NCI-H2171 (cell line): ENCODE measurements around the gene GUCY1A2.
A peak's percentile ranks its signal among the peaks of the same experiment; 100 is the strongest.
"Not testable (repeated sequence)": the region's sequence is repeated elsewhere in the genome, so short reads cannot be mapped to it uniquely, and the experiment has no call there.

ENCODE experiments used
- DNase-seq: peaks from one replicate; lab custom pipeline; 2025; lab: John Stamatoyannopoulos, UW

GUCY1A2 gene, protein sequence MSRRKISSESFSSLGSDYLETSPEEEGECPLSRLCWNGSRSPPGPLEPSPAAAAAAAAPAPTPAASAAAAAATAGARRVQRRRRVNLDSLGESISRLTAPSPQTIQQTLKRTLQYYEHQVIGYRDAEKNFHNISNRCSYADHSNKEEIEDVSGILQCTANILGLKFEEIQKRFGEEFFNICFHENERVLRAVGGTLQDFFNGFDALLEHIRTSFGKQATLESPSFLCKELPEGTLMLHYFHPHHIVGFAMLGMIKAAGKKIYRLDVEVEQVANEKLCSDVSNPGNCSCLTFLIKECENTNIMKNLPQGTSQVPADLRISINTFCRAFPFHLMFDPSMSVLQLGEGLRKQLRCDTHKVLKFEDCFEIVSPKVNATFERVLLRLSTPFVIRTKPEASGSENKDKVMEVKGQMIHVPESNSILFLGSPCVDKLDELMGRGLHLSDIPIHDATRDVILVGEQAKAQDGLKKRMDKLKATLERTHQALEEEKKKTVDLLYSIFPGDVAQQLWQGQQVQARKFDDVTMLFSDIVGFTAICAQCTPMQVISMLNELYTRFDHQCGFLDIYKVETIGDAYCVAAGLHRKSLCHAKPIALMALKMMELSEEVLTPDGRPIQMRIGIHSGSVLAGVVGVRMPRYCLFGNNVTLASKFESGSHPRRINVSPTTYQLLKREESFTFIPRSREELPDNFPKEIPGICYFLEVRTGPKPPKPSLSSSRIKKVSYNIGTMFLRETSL

DNA sequence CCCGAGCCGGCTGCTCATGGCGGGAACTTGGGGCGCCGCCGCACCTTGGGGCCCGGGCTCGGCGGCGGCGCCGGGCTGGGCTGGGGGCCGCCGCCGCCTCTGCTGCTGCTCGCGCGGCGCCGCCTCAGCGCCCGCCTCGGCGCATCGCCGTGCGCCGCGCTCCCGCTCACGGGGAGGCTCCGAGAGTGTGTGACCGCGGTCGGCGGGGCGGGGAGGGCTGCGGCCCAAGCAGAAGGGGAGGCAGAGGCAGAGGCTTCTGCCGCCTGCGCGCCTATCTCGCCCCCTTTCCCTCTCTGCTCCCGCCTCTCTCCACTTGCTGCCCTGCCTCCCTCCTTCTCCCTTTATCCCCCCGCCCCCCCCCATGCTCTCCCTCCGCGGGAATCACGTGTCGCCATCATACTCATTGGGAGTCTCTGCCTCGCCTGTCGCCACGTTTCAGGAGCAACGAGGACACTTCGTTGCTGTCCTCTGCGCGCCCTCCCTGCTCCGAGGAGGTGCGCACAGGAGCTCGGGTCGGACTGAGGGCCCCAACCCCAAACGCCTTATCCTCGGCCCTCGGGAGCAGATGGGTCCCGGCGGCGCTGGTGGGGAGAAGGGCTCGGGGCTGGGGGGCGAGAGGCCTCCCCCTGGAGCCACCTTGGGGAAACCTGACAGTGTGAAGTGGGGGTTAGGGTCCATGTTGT is at the start of gene GUCY1A2:
GUCY1A2 (minus strand) TSS at position 258 of the 683 bp plus-strand sequence. CDS start 421 bp downstream, outside the sequence.
- peak; percentile 46 for DNase-seq

- no peak for DNase-seq
These were observed 36.1 kb upstream of the GUCY1A2 start for GRCh38 chr11:107054391-107054790.

DNA sequence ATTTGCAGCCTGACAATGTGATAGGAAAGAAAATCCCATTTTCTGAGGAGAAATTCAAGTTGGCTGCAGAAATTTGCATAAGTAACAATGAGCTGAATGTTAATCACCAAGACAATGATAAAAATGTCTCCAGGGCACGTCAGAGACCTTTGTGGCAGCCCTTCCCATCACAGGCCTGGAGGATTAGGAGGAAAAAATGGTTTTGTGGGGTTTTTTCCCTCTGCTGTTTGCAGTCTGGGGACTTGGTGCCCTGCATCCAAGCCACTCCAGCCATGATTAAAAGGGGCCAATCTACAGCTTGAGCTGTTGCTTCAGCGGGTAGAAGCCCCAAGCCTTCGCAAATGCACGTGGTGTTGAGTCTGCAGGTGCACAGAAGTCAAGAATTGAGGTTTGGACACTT is 33.1 kb upstream of the GUCY1A2 start:
- DNase-seq, result not testable (repeated sequence)

DNA sequence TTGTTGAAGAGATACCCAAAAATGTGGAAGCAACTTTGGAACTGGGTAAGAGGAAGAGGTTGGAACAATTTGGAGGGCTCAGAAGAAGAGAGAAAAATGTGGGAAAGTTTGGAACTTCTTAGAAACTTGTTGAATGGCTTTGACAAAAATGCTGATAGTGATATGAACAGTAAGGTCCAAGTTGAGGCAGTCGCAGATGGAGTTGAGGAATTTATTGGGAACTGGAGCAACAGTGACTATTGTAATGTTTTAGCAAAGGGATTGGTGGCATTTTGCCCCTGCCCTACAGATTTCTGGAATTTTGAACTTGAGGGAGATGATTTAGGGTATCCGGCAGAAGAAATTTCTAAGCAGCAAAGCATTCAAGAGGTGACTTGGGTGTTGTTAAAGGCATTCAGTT is 32.6 kb upstream of the GUCY1A2 start:
- DNase-seq, result not testable (repeated sequence)

GRCh38 chr11:107050121-107050520 is 31.8 kb upstream of the GUCY1A2 start:
- no peak for DNase-seq

DNA sequence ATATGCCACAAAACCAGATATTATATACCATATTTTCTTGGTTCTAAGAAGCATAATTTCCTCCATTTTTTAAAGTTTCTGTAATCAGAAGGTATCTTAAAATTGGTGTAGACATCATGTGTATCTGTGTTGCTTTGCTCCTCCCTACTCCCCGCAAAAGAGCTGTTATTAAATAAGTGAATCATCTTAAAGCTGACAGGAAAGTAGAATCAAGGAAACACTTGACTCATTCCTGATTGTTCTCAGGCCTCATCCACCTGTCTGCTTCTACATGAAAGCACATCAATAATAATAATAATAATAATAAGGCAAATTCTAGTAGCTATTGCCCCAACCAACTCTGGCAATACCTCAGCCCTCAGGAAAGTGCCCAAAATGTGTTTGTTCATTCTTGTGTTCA is 26.2 kb upstream of the GUCY1A2 start:
- DNase-seq, result no peak

DNA sequence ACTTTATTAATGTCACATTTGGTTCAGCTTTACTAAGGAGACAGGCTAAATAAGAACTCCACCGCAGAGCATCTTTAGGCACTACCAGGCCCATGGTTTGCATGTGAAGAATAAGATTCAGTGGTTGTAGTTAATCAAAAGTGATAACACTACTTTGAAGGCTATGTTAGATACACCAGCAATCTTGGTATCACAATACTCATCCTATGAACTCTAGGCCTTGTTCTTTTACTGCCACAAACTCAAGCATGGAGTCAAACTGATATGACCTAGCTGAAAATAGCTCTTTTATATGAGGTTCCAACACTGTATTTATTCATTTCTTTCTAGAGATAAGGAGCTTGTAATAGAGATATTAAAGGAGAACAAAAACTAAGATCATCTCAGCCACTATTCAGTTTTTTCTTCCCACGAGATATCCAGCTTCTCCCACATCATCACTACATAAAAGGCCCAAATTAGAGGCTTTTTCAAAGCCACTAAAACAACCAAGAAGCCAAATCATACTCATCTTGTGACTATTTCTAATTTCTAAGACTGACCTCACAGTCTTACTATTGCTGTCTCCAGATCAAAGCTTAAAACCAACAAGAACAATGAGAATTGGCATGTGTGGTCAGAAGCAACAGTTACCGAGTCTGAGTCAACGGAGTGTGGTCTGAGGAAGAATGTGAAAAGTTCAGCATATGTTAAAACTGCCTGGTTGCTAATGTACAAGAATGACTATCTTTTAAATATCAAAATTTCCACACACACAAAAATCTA is 25.1 kb upstream of the GUCY1A2 start:
- DNase-seq, result no peak

DNA sequence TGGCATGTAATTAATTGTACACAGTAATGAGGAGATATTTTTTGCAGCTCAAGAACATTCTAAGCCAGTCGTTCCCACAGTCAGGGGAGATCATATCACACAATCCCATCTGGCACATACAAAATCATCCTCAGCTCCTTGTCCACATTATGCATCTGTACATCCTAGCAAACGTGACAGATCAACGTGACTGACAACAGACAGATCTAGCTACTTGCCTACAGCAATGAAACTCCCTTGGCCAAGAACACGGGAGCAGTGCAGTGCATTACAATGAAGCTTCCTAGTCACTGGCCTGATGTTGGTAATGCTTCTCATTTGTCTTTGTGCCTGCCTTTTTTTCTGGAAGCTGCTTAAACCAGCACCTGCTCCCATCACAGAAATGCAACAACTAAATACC is 24.5 kb upstream of the GUCY1A2 start:
- peak; percentile 32 for DNase-seq

- no peak for DNase-seq
These were observed 22.8 kb upstream of the GUCY1A2 start for GRCh38 chr11:107041088-107041444.

GRCh38 chr11:107040433-107041087 is 22.3 kb upstream of the GUCY1A2 start:
- DNase-seq, result no peak

- DNase-seq, result no peak
These were observed 7.4 kb upstream of the GUCY1A2 start for GRCh38 chr11:107025673-107026072.

DNA sequence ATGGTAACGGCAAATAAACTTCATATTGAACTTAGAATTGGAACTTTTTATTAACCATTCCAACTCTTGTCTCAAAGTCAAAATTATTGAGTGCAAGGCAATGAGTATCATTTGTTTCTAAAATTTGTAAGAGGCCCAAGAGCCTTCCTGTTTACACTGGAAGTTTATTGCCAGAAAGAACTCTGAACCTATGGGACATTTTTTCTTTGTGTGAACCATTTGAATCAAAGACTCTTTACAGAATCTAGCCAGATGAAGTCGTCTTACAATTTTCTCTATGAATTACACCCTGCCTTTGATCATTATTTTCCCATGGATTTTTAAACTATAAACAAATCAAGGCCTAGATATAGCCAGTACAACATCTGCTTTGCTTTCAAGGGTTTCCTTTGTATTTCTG is 2.3 kb upstream of the GUCY1A2 start:
- no peak for DNase-seq

DNA sequence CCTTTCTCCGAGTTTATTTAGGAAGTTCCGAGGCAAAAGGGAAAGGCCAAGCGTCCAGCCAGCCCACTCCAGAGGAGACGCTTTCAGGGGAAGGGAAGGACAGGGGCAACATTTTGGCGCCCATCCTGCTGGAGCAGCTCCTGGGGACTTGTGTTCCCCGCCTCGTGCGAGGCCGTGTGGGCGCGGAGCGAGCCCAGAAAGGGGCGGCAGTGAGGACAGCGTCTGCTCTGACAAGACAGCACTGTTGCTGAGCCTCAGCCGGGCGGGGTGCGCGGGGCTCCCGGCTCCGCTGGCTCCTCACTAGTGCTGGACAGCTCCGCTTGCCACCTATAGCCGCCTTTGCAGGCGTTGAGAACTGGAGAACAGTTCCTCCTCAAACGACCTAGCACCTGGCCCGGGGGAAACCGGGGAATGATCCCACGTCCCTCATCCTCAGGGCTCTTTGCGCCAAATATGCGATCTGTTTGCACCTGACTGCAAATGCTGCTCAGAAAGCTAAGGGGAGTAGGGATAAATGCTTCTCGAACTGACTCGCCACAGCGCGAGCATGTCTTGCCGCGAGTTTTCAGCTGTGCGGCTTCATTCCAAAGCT is 722 bp upstream of the GUCY1A2 start:
- no peak for DNase-seq

DNA sequence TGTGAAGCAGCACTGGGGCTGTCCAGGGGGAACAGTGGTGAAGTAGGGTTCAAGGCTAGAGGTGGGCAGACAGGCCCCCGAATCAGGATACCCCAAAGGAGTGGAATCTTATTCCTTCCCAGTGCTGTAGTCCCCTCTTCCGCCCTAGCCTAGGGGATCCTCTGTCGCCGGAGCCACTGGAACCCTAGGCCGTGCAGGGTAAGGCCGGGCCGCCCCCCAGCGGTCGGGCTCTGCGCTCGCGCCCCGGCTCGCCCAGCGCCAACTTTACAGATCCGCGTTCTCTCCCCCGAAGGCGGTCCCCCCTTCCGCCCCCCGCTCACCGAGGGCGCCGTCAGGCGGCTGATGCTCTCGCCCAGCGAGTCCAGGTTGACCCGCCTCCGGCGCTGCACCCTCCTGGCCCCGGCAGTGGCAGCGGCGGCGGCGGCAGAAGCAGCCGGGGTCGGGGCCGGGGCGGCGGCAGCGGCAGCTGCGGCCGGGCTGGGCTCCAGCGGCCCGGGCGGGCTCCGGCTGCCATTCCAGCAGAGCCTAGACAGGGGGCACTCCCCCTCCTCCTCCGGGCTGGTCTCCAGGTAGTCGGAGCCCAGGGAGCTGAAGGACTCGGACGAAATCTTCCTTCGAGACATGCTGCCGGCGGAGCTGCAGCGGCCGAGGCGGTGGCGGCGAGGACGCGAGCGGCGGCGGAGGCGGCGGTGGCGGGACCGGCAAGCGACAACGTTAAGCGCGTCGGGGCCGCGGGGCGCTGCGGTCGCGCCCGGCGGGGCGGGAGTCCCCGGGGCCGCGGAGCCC is 650 bp downstream of the GUCY1A2 start:
- DNase-seq, result peak; percentile 43

DNA sequence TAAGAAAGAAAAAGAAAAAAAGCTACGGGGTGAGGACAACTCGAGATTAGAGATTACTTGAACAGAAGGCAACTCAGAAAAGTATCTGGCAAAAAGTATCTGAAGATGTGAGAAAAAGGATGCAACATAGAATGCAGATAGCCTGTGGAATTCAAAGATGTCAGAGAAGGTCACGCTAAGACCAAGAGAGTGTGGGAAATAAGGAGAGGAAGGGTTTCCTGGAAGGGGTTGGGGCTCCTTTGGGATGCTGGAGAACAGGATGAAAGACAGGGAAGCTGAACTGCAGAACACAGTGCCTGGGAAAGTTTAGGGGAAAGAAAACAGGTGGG is 1.2 kb downstream of the GUCY1A2 start:
- no peak for DNase-seq

- no peak for DNase-seq
These were observed 3.4 kb downstream of the GUCY1A2 start for GRCh38 chr11:107014871-107015270.

GRCh38 chr11:107011977-107012376 is 6.3 kb downstream of the GUCY1A2 start:
- DNase-seq, result no peak

DNA sequence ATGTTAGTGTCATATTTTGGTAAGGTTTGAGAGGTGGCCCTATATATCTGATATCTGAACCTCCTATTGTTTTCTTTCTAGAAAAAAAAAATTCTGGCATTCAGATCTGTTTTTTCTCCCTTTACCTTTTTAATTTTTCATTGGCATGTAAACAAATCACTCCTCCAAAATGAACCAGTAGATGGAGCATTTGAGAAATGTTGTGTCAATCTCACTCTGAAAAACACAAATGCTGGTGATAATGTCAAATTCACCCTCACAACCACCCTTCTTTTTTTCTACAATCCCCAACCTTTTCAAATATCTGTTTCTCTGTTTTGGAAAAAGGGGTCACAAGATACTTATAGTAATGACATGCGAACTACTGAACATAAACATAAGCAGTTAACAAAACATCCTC is 9.1 kb downstream of the GUCY1A2 start:
- DNase-seq, result no peak

DNA sequence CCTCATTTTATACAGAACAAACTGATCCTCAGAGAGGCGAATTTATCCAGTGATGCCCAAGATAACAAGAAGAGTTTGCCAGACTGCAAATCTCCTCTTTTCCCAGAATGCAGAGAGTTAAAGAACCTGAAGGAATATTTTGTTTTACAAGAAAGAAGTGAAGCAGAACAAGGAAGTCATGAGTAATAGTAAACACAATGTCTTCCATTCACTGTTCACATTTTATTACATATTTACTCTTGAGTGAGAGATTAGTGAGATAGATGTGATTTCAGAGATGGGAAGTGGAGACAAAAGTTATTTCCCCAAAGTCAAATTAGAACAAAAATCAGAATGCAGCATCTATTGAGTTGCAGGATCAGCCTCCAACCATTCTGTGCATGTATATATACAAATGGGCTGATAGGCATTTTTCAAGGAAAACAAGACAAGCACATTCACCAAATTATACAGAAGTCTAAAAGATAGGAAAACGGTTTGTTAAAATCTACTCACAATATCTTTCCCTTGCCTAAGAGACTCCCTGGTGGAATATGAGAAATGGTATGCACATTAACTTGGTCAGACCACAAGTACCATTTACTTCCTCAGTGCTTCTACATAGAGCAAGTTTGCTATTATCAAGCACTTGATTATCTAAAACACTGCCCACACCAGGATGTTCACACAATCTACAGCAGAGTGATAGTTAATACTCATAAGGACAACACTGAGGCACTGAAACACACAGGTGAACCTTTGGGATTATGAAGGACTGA is 12.0 kb downstream of the GUCY1A2 start:
- no peak for DNase-seq

DNA sequence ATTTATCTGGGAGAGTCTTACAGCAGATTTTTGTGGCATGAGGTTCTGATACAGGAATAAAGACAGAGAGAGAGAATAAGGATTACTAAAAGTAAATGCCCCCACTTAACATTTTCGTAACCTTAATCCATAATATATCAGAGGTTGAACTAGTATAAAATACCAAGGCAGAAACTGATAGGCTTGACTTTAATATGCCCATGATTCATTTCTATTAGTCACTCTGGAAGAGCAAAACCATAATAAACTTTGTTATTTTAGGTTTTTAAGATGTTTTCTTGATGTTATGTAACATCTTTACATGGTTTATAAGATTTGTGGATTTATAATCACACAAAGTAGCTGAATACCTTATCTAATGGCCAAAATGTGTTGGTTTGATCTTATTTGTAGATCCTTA is 19.1 kb downstream of the GUCY1A2 start:
- DNase-seq, result no peak
